B cell (primary cell): ENCODE results near the gene ITGB8. TPM values are rescaled to one million over a fixed set of nuclear protein-coding genes. Genes with fewer than 3 reads are reported as not detected.

Source experiments
- ATAC-seq: fragments of 200-7000 bp; cut with Tn5 transposase; one replicate; pipeline ENCODE4 v1.10.0; 2021; ENCODE audit warnings: low read depth, mild to moderate bottlenecking, moderate number of reproducible peaks, moderate library complexity
- CTCF ChIA-PET: fragments of 350-600 bp; sonication (Branson Sonifier 250); formaldehyde crosslinking; loops from one replicate; lab custom pipeline; 2021; ENCODE audit warnings: antibody characterized with exemption, inconsistent platforms; lab: Charles Lee
- POLR2A ChIA-PET: fragments of 350-600 bp; sonication (Branson Sonifier 250); formaldehyde crosslinking; loops from one replicate; lab custom pipeline; 2021; ENCODE audit warnings: antibody characterized with exemption; lab: Charles Lee
- DNase-seq: peaks from one replicate; pipeline ENCODE4 v3.0.0; 2013
- H2AFZ ChIP-seq: 2 replicates; pipeline ENCODE4 v1.6.1; 2012; ENCODE audit warnings: mild to moderate bottlenecking, low read depth, low read length; ENCODE audit not compliant: insufficient read depth, poor library complexity, severe bottlenecking
- H3K27ac ChIP-seq, 2 donors: 1 replicate in 1 of 2; 2 replicates in 1 of 2; pipeline ENCODE4 v1.5.1; 2012 to 2013; ENCODE audit warnings: low read length in 2 of 2, mild to moderate bottlenecking in 2 of 2, moderate library complexity in 1 of 2
- H3K27me3 ChIP-seq, 4 experiments: fragments of 200-600 bp in 1 of 4; sonication (generic) in 1 of 4; replicated peaks in 1 of 4; 1 replicate in 2 of 4; 2 replicates in 2 of 4; pipeline versions ENCODE4 v1.6.1 to v1.7.0; 2013 to 2016; ENCODE audit warnings: low read length in 3 of 4, mild to moderate bottlenecking in 2 of 4, mixed read lengths in 1 of 4, moderate library complexity in 1 of 4; ENCODE audit not compliant: insufficient read depth in 4 of 4, control insufficient read depth in 3 of 4; ENCODE audit errors: control extremely low read depth in 1 of 4
- H3K36me3 ChIP-seq, 2 experiments: replicated peaks in 1 of 2; 1 replicate in 1 of 2; 2 replicates in 1 of 2; pipeline versions ENCODE4 v1.6.1 to v1.7.1; 2013; ENCODE audit warnings: low read length in 1 of 2; ENCODE audit not compliant: insufficient read depth in 2 of 2, control insufficient read depth in 1 of 2; ENCODE audit errors: control extremely low read depth in 1 of 2, extremely low read depth in 1 of 2
- H3K4me1 ChIP-seq, 2 donors: fragments of 200-600 bp in 1 of 2; sonication (generic) in 1 of 2; 1 replicate in 1 of 2; 2 replicates in 1 of 2; pipeline versions ENCODE4 v1.5.1 to v1.6.1; 2013 to 2017; ENCODE audit warnings: low read length in 2 of 2; ENCODE audit not compliant: control insufficient read depth in 2 of 2, insufficient read depth in 2 of 2
- H3K4me2 ChIP-seq: replicated peaks from 2 replicates; pipeline ENCODE3; 2012; ENCODE audit warnings: mild to moderate bottlenecking, low read depth, low read length; ENCODE audit not compliant: poor library complexity, severe bottlenecking
- H3K4me3 ChIP-seq, 5 experiments: fragments of 200-600 bp in 1 of 5; sonication (generic) in 1 of 5; 1 replicate in 3 of 5; 2 replicates in 2 of 5; pipeline versions ENCODE4 v1.5.1 to v1.7.0; 2011 to 2016; ENCODE audit warnings: low read length in 4 of 5, mild to moderate bottlenecking in 4 of 5, low read depth in 2 of 5, control low read depth in 1 of 5, moderate library complexity in 1 of 5; ENCODE audit not compliant: insufficient read depth in 1 of 5; ENCODE audit errors: control extremely low read depth in 1 of 5, extremely low read depth in 1 of 5
- H3K79me2 ChIP-seq: fragments of 200-600 bp; sonication (generic); one replicate; pipeline ENCODE4 v1.6.0; 2016; ENCODE audit warnings: low read length; ENCODE audit not compliant: control insufficient read depth, insufficient read depth
- H3K9ac ChIP-seq: fragments of 200-600 bp; sonication (generic); 2 replicates; pipeline ENCODE4 v1.6.1; 2017; ENCODE audit warnings: mild to moderate bottlenecking, low read length, moderate library complexity
- H3K9me3 ChIP-seq, 3 donors: one replicate each; pipeline versions ENCODE4 v1.6.1 to v1.7.1; 2013; ENCODE audit warnings: low read length in 2 of 3; ENCODE audit not compliant: control insufficient read depth in 2 of 3, insufficient read depth in 1 of 3; ENCODE audit errors: control extremely low read depth in 1 of 3
- H4K20me1 ChIP-seq: 2 replicates; pipeline ENCODE4 v1.6.0; 2012; ENCODE audit warnings: mild to moderate bottlenecking, low read length; ENCODE audit not compliant: insufficient read depth, control insufficient read depth, poor library complexity, severe bottlenecking
- H3K27ac Mint-ChIP-seq: one replicate; pipeline ENCODE4 v1.8.0; 2021; ENCODE audit warnings: mixed read lengths
- H3K27me3 Mint-ChIP-seq: one replicate; pipeline ENCODE4 v1.8.0; 2021; ENCODE audit warnings: mixed read lengths
- H3K4me1 Mint-ChIP-seq: one replicate; pipeline ENCODE4 v1.8.0; 2021; ENCODE audit warnings: mixed read lengths
- H3K4me3 Mint-ChIP-seq: one replicate; pipeline ENCODE4 v1.8.0; 2021; ENCODE audit warnings: mixed read lengths
- H3K9me3 Mint-ChIP-seq: one replicate; pipeline ENCODE4 v1.8.0; 2022; ENCODE audit warnings: mixed read lengths; ENCODE audit not compliant: insufficient read depth
- EZH2 ChIP-seq: IDR thresholded peaks from 2 replicates; pipeline ENCODE4 v1.6.1; 2012; ENCODE audit warnings: borderline replicate concordance, low read depth, mild to moderate bottlenecking, moderate library complexity, low read length; ENCODE audit not compliant: insufficient read depth, poor library complexity, severe bottlenecking
- WGBS: methylation state at CpG from one replicate; pipeline ENCODE4 v1.1.5; 2013; ENCODE audit warnings: missing lambda C conversion rate; ENCODE audit not compliant: insufficient coverage; 5-methylcytosine and 5-hydroxymethylcytosine counted together
- intact Hi-C: fragments of 100-400 bp; cut with micrococcal nuclease; formaldehyde crosslinking; loops from one replicate; pipeline ENCODE4 v1.10.0; 2022
- polyA plus RNA-seq: library from polyadenylated mRNA; depleted of rRNA; stranded (reverse); fragments of >200 nt; gene quantifications from 2 replicates; pipeline ENCODE4 v1.2.3, GENCODE V29; 2012
- total RNA-seq, 2 donors: library from RNA; stranded (reverse); fragments of 120-200 nt in 1 of 2; gene quantifications; 1 replicate in 1 of 2; 2 replicates in 1 of 2; pipeline versions ENCODE4 v1.2.3 to v1.2.4, GENCODE V29; 2013 to 2022
- TF ChIP-seq, protein P1 (sequence below): fragments of 200-600 bp; IDR thresholded peaks from one replicate; pipeline ENCODE4 v1.8.0; 2022; ENCODE audit warnings: antibody characterized with exemption, mild to moderate bottlenecking

ITGB8 gene
- total and polyA plus RNA-seq, 2 donors (not counting 1 experiment from before 2014, with no cell fraction given): 0.01 to 0.30 TPM

DNA sequence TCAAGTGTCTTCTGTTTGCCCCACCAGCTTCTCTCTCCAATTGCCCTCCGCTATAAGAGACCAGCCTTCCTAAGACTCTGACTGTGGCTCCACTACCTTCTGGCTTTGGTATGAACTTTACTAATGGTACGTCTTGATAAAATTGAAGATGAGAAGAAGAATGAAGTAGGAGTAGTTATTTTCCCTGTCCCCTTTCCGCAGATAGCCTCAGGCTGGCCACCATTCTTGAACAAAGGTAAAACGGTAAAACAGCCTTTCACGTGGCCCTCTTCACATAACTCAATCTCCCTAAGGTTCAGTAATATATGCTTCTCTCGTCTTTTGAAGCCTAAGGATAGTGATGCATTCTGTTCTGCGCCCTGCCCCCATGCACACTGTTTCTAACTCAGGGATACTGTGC is 9.9 kb upstream of the ITGB8 start:
- no peak overlapping the region for H3K27ac ChIP-seq
- no peaks in the 10 kb centered on the region for H3K9me3 ChIP-seq
- Mint-ChIP-seq H3K4me1 (no peaks in the 10 kb centered on the region), H3K9me3 (no peaks in the 10 kb centered on the region), H3K4me3 (no peak overlapping the region), H3K27ac (no peak overlapping the region), H3K27me3 (no peaks in the 10 kb centered on the region)
- intact Hi-C loops: no loop called here
- H3K27me3 ChIP-seq: no peaks in the 10 kb centered on the region
- H3K36me3 ChIP-seq: no peaks in the 10 kb centered on the region
- no peaks in the 10 kb centered on the region for H3K4me1 ChIP-seq
- 96% methylated on average over 6 of the region's 7 CpGs for WGBS
- H3K9ac ChIP-seq: no peak overlapping the region
- ChIA-PET CTCF (no interaction called here), POLR2A (no interaction called here)
- TF ChIP-seq, protein P1, sequence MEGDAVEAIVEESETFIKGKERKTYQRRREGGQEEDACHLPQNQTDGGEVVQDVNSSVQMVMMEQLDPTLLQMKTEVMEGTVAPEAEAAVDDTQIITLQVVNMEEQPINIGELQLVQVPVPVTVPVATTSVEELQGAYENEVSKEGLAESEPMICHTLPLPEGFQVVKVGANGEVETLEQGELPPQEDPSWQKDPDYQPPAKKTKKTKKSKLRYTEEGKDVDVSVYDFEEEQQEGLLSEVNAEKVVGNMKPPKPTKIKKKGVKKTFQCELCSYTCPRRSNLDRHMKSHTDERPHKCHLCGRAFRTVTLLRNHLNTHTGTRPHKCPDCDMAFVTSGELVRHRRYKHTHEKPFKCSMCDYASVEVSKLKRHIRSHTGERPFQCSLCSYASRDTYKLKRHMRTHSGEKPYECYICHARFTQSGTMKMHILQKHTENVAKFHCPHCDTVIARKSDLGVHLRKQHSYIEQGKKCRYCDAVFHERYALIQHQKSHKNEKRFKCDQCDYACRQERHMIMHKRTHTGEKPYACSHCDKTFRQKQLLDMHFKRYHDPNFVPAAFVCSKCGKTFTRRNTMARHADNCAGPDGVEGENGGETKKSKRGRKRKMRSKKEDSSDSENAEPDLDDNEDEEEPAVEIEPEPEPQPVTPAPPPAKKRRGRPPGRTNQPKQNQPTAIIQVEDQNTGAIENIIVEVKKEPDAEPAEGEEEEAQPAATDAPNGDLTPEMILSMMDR: no peak
- no peak for TF ChIP-seq EZH2
- H3K79me2 ChIP-seq: no peaks in the 10 kb centered on the region
- H4K20me1 ChIP-seq: no peaks in the 10 kb centered on the region
- no peak overlapping the region for H3K4me2 ChIP-seq
- ATAC-seq: no peak
- no peak for DNase-seq
- no peak overlapping the region for H3K4me3 ChIP-seq
- no peak overlapping the region for H2AFZ ChIP-seq

DNA sequence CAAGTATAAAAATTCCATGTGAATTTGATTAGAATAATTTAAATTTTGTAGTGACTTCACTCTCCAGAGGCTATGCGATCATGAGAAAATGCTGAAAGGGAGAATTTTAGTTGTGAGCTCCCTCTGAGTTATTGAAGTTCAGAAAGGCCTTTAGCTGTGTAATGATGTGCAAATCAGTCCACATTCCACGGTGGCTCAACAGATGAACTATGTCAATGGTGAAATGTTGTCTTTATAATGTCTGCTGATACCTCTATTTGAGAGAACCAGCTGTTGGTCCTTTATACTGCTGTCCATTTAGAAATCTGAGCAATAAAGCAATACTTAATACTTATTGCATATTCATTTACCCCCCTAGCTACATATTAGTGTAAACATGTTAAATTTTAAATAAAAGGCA is 7.1 kb upstream of the ITGB8 start:
- H3K27ac ChIP-seq: no peak overlapping the region
- intact Hi-C loops: no loop called here
- H3K9me3 Mint-ChIP-seq: no peaks in the 10 kb centered on the region
- H3K27me3 ChIP-seq: no peaks in the 10 kb centered on the region
- no peak overlapping the region for H3K9ac ChIP-seq
- no peak overlapping the region for H3K27ac Mint-ChIP-seq
- no peaks in the 10 kb centered on the region for H4K20me1 ChIP-seq
- 100% methylated on average over 1 of the region's 2 CpGs for WGBS
- DNase-seq (no peak), ATAC-seq (no peak)
- ChIA-PET CTCF (interaction anchor here (0.9 to 1.2 kb wide), 4 partner anchors 14 to 609 kb away, joined by 3 to 4 read pairs (median 4); no protein-coding TSS in a partner anchor), POLR2A (no interaction called here)
- H3K27me3 Mint-ChIP-seq: no peaks in the 10 kb centered on the region
- H3K9me3 ChIP-seq: no peaks in the 10 kb centered on the region
- no peak overlapping the region for H3K4me2 ChIP-seq
- no peak overlapping the region for H3K4me3 Mint-ChIP-seq
- H3K79me2 ChIP-seq: no peaks in the 10 kb centered on the region
- H3K4me1 ChIP-seq: no peaks in the 10 kb centered on the region
- no peak overlapping the region for H2AFZ ChIP-seq
- H3K4me1 Mint-ChIP-seq: no peaks in the 10 kb centered on the region
- H3K36me3 ChIP-seq: no peaks in the 10 kb centered on the region
- no peak overlapping the region for H3K4me3 ChIP-seq
- TF ChIP-seq EZH2: no peak
- TF ChIP-seq, protein P1: no peak
